Measurements from ENCODE around the gene EIF3F.

GRCh38 chr11:7941608-7942007, 45.5 kb upstream of the EIF3F start, which contains the start of gene OR10A3:
- TF ChIP-seq EZH2 (IDR thresholded peaks at IDR 0.05; ENCODE audit: insufficient read depth, poor library complexity, severe bottlenecking) (no peak), EZH2phosphoT487 (IDR thresholded peaks at IDR 0.05; ENCODE audit: insufficient read depth, low read depth) (no peak)

All from GM23248 (cell line).